Colonic mucosa (tissue), 4 donors: Measurements from ENCODE around the gene ZMIZ1. TPM values are rescaled to one million over a fixed set of nuclear protein-coding genes. Genes with fewer than 3 reads are reported as not detected.

ENCODE experiments used
- DNase-seq: peaks from one replicate; pipeline ENCODE4 v3.0.0-alpha.2; 2020
- H3K27ac ChIP-seq: fragments of 200-600 bp; one replicate; pipeline ENCODE4 v1.8.0; 2021
- H3K27me3 ChIP-seq: fragments of 200-600 bp; one replicate; pipeline ENCODE4 v1.8.0; 2021
- H3K36me3 ChIP-seq: fragments of 200-600 bp; one replicate; pipeline ENCODE4 v1.8.0; 2021
- H3K4me1 ChIP-seq: fragments of 200-600 bp; one replicate; pipeline ENCODE4 v1.8.0; 2021; ENCODE audit warnings: mild to moderate bottlenecking
- H3K4me3 ChIP-seq: fragments of 200-600 bp; one replicate; pipeline ENCODE4 v1.8.0; 2021
- H3K9ac ChIP-seq, 2 donors: one replicate each; pipeline ENCODE4 v1.7.0; 2013; ENCODE audit warnings: control low read depth in 2 of 2, low read depth in 2 of 2, low read length in 2 of 2
- H3K9me3 ChIP-seq: fragments of 200-600 bp; one replicate; pipeline ENCODE4 v1.8.0; 2021
- intact Hi-C: fragments of 100-400 bp; cut with DNase I; formaldehyde crosslinking; loops from one replicate; pipeline ENCODE4 v1.14.1; 2022
- total RNA-seq, 2 donors: library from RNA; stranded (reverse); fragmentation: NEBNext Ultra II Directional in 1 of 2; extraction: Animal tissue kit (Norgen Biotek cat#: 25700) in 1 of 2; gene quantifications; one replicate each; pipeline ENCODE4 v1.2.1, GENCODE V29; 2021
- TF ChIP-seq, protein P1 (sequence below): fragments of 200-600 bp; IDR thresholded peaks from one replicate; pipeline ENCODE4 v1.8.0; 2022; ENCODE audit warnings: antibody characterized with exemption, mild to moderate bottlenecking
- donor health status: healthy.
- donor health status: DM: no; HTN: no; CAD: no.
- donor health status: DM: no; HTN: no; CAD: no.

The ZMIZ1 gene
- total RNA-seq, 2 donors from 2014 or later = 51.0 to 54.0 TPM

DNA sequence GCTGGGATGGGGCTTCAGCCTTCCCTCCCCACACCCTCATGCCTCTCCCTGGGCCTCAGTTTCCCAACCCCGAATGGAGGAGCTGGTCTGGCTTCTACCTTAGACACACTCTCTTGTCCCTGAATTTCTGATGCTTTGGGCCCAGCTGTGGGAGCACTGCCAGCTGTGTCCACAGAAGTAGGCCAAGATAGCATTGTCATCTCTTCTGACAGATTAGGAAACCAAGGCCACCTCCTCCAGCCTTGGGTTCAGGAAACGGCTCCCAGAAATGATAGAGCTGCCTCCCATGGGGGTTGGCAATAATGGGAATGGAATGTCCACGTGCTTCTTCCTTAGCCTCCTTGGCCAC lies 279.8 kb downstream of the ZMIZ1 start:
- Histone ChIP-seq H3K27ac (peak overlapping the region; percentile 83), H3K9ac (peak overlapping the region; percentile 75 to 92), H3K4me1 (peaks cover 12% of the 10 kb centered on the region), H3K27me3 (no peaks in the 10 kb centered on the region), H3K4me3 (peak overlapping the region; percentile 93), H3K36me3 (peaks cover 26% of the 10 kb centered on the region), H3K9me3 (no peaks in the 10 kb centered on the region)
- TF ChIP-seq, protein P1, sequence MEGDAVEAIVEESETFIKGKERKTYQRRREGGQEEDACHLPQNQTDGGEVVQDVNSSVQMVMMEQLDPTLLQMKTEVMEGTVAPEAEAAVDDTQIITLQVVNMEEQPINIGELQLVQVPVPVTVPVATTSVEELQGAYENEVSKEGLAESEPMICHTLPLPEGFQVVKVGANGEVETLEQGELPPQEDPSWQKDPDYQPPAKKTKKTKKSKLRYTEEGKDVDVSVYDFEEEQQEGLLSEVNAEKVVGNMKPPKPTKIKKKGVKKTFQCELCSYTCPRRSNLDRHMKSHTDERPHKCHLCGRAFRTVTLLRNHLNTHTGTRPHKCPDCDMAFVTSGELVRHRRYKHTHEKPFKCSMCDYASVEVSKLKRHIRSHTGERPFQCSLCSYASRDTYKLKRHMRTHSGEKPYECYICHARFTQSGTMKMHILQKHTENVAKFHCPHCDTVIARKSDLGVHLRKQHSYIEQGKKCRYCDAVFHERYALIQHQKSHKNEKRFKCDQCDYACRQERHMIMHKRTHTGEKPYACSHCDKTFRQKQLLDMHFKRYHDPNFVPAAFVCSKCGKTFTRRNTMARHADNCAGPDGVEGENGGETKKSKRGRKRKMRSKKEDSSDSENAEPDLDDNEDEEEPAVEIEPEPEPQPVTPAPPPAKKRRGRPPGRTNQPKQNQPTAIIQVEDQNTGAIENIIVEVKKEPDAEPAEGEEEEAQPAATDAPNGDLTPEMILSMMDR = no peak
- intact Hi-C loops = no loop called here
- no peak for DNase-seq

GRCh38 chr10:79349072-79349491 lies 280.3 kb downstream of the ZMIZ1 start:
- Histone ChIP-seq H3K9me3 (no peaks in the 10 kb centered on the region), H3K36me3 (peaks cover 30% of the 10 kb centered on the region), H3K4me1 (peaks cover 12% of the 10 kb centered on the region), H3K27me3 (no peaks in the 10 kb centered on the region), H3K9ac (peak overlapping the region; percentile 75 to 92), H3K4me3 (no peak overlapping the region), H3K27ac (no peak overlapping the region)
- intact Hi-C loops = no loop called here
- TF ChIP-seq, protein P1 = no peak
- peak; percentile 18 for DNase-seq

- H3K4me3 ChIP-seq = no peak overlapping the region
- TF ChIP-seq, protein P1 = no peak
- no peak overlapping the region for H3K27ac ChIP-seq
- H3K9me3 ChIP-seq = no peaks in the 10 kb centered on the region
- intact Hi-C loops = no loop called here
- H3K27me3 ChIP-seq = no peaks in the 10 kb centered on the region
- peaks cover 30% of the 10 kb centered on the region for H3K36me3 ChIP-seq
- DNase-seq = peak; percentile 16
- H3K4me1 ChIP-seq = peaks cover 12% of the 10 kb centered on the region
- no peak overlapping the region for H3K9ac ChIP-seq
These were observed 281.1 kb downstream of the ZMIZ1 start for GRCh38 chr10:79349766-79350406.

DNA sequence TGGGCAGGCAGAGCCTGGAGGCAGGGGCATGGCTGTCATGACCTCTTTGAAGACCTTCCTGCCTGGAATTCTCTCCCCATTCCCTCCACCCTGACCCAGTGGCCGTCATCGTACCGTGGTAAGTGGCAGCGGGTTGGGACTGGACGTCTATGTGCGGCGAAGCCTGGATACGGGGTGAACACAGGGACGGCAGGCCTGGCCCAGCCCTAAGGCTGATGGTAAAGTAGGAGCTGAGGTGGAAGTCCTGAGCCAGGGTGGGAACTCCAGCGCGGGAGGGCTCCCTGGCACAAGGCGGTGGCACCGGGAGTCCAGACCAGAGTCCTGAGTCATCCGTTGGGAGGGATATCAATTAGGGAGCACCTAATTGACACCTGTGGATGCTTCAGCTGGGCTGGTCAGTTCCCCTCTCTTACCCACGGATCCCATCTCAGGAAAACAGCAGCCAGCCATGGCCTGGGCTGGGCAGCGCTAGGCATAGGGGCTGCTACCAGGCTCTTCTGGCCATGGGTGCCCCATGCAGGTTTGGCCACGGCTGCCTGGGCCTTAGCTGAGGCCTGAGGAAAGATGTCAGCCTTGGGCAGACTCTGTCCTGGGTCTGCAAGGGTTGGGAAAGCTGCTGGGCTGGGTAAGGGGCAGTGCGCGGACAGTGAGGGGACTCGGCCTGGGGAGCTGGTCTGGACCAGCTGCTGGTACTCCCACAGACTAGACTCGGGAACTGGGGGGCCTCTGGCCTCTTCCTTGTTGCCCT lies 281.8 kb downstream of the ZMIZ1 start:
- H3K27me3 ChIP-seq = no peaks in the 10 kb centered on the region
- H3K9ac ChIP-seq = no peak overlapping the region
- H3K4me3 ChIP-seq = no peak overlapping the region
- H3K27ac ChIP-seq = no peak overlapping the region
- DNase-seq = peak; percentile 16
- intact Hi-C loops = no loop called here
- peaks cover 30% of the 10 kb centered on the region for H3K36me3 ChIP-seq
- TF ChIP-seq, protein P1 = no peak
- H3K4me1 ChIP-seq = peaks cover 12% of the 10 kb centered on the region
- H3K9me3 ChIP-seq = no peaks in the 10 kb centered on the region

DNA sequence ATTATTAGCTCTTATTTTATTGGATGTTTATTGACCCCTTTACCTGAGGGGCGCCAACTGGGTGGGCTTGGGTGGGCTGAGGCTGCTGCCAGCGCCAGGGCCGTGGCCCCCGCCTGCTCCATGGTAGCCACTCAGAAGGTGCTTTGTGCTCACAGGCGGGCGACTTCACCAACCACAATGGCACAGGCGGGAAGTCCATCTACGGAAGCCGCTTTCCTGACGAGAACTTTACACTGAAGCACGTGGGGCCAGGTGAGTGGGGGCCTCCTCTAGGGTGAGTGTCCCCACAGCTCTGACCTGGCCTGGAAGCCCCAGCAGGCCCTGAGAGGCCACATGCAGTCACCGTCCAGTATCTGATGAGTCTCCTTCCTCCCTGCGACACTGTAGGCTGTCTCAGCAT lies 282.6 kb downstream of the ZMIZ1 start:
- Histone ChIP-seq H3K27ac (no peak overlapping the region), H3K9ac (no peak overlapping the region), H3K9me3 (no peaks in the 10 kb centered on the region), H3K27me3 (no peaks in the 10 kb centered on the region), H3K4me1 (peaks cover 12% of the 10 kb centered on the region), H3K4me3 (no peak overlapping the region), H3K36me3 (peaks cover 30% of the 10 kb centered on the region)
- no peak for DNase-seq
- TF ChIP-seq, protein P1 = no peak
- intact Hi-C loops = no loop called here
